Caco-2 (cell line): ENCODE results near the gene SULT1C2. TPM values are rescaled to one million over a fixed set of nuclear protein-coding genes. Genes with fewer than 3 reads are reported as not detected.

Experiments
- BruUV-seq: library from RNA; stranded (reverse); fragments of 400-500 nt; replicated peaks from 2 replicates; lab custom pipeline; 2021; lab: Mats Ljungman, UMichigan
- CTCF ChIA-PET: fragments of 300-600 bp; sonication (Branson Sonifier 250); formaldehyde crosslinking; loops from one replicate; lab custom pipeline; 2022; ENCODE audit warnings: antibody characterized with exemption; lab: Charles Lee
- POLR2A ChIA-PET: fragments of 300-600 bp; sonication (Branson Sonifier 250); formaldehyde crosslinking; loops from one replicate; lab custom pipeline; 2022; ENCODE audit warnings: antibody characterized with exemption; lab: Charles Lee
- DNase-seq, 2 experiments: peaks; one replicate each; pipeline versions ENCODE4 v3.0.0 to v3.0.0-alpha.2; 2020 to 2022
- H3K27me3 ChIP-seq: replicated peaks from 2 replicates; pipeline ENCODE4 v1.6.0; 2011; ENCODE audit warnings: low read length; ENCODE audit not compliant: control insufficient read depth, insufficient read depth
- H3K36me3 ChIP-seq: 2 replicates; pipeline ENCODE4 v1.5.1; 2011; ENCODE audit warnings: low read length; ENCODE audit not compliant: control insufficient read depth, insufficient read depth
- H3K4me1 ChIP-seq: fragments of 250-450 bp; sonication (Bioruptor Pico); 2 replicates; pipeline ENCODE4 v1.5.1; 2020; ENCODE audit warnings: mild to moderate bottlenecking
- H3K4me3 ChIP-seq: 2 replicates; pipeline ENCODE4 v1.5.1; 2011; ENCODE audit warnings: low read depth, mild to moderate bottlenecking, control low read depth, low read length
- H3K9me3 ChIP-seq: fragments of 250-450 bp; sonication (Bioruptor Pico); 2 replicates; pipeline ENCODE4 v1.5.1; 2020; ENCODE audit warnings: mild to moderate bottlenecking, moderate library complexity
- H3K27ac Mint-ChIP-seq: one replicate; pipeline ENCODE4 v1.8.0; 2022; ENCODE audit warnings: mixed read lengths; ENCODE audit not compliant: unreplicated experiment
- H3K27me3 Mint-ChIP-seq: one replicate; pipeline ENCODE4 v1.8.0; 2022; ENCODE audit warnings: mixed read lengths; ENCODE audit not compliant: insufficient read depth, unreplicated experiment
- H3K36me3 Mint-ChIP-seq: one replicate; pipeline ENCODE4 v1.8.0; 2022; ENCODE audit warnings: mild to moderate bottlenecking, mixed read lengths; ENCODE audit not compliant: insufficient read depth, unreplicated experiment
- H3K4me1 Mint-ChIP-seq: one replicate; pipeline ENCODE4 v1.8.0; 2022; ENCODE audit warnings: low read depth, mixed read lengths; ENCODE audit not compliant: unreplicated experiment
- H3K4me3 Mint-ChIP-seq: one replicate; pipeline ENCODE4 v1.8.0; 2022; ENCODE audit warnings: mild to moderate bottlenecking, moderate library complexity, mixed read lengths; ENCODE audit not compliant: unreplicated experiment
- H3K9me3 Mint-ChIP-seq: one replicate; pipeline ENCODE4 v1.8.0; 2022; ENCODE audit warnings: mixed read lengths; ENCODE audit not compliant: unreplicated experiment
- CTCF ChIP-seq, 2 experiments: fragments of 200-600 bp in 1 of 2; IDR thresholded peaks; 1 replicate in 1 of 2; 2 replicates in 1 of 2; pipeline versions ENCODE4 v1.5.1 to v1.8.0; 2011 to 2022; ENCODE audit warnings: antibody characterized with exemption in 1 of 2, control low read depth in 1 of 2, inconsistent platforms in 1 of 2, low read depth in 1 of 2, low read length in 1 of 2, mild to moderate bottlenecking in 1 of 2, moderate library complexity in 1 of 2; ENCODE audit not compliant: insufficient read depth in 1 of 2, severe bottlenecking in 1 of 2, unreplicated experiment in 1 of 2
- intact Hi-C: fragments of 100-400 bp; cut with micrococcal nuclease; formaldehyde crosslinking; loops from one replicate; pipeline ENCODE4 v1.10.0; 2022; ENCODE audit not compliant: unreplicated experiment
- total RNA-seq: library from RNA; stranded (reverse); gene quantifications from 2 replicates; pipeline ENCODE4 v1.2.3, GENCODE V29; 2022

Gene SULT1C2
- total RNA-seq, 1 experiment from 2014 or later: 0.86 TPM

GRCh38 chr2:108324531-108325255, 36.0 kb downstream of the SULT1C2 start:
- DNase-seq: no peak
- Histone ChIP-seq H3K4me1 (no peaks in the 10 kb centered on the region), H3K9me3 (no peaks in the 10 kb centered on the region), H3K36me3 (no peaks in the 10 kb centered on the region), H3K27me3 (no peaks in the 10 kb centered on the region; the same call in 1 of the 2 replicates), H3K4me3 (no peak overlapping the region)
- CTCF ChIA-PET: no interaction called here
- no peak for TF ChIP-seq CTCF (IDR thresholded peaks at IDR 0.05; ENCODE audit: insufficient read depth in 1 of 2, low read depth in 1 of 2, low read length in 1 of 2, severe bottlenecking in 1 of 2, unreplicated experiment in 1 of 2)
- no TSS peak for BruUV-seq
- Mint-ChIP-seq H3K27ac (no peak overlapping the region), H3K27me3 (no peaks in the 10 kb centered on the region), H3K9me3 (no peaks in the 10 kb centered on the region), H3K36me3 (no peaks in the 10 kb centered on the region), H3K4me3 (no peak overlapping the region), H3K4me1 (peaks cover 12% of the 10 kb centered on the region)
- POLR2A ChIA-PET: no interaction called here
- intact Hi-C loops: no loop called here

GRCh38 chr2:108325756-108326155, 37.1 kb downstream of the SULT1C2 start:
- no TSS peak for BruUV-seq
- POLR2A ChIA-PET: no interaction called here
- Mint-ChIP-seq H3K27me3 (no peaks in the 10 kb centered on the region), H3K36me3 (no peaks in the 10 kb centered on the region), H3K4me3 (no peak overlapping the region), H3K27ac (no peak overlapping the region), H3K9me3 (peaks cover 6% of the 10 kb centered on the region), H3K4me1 (peaks cover 12% of the 10 kb centered on the region)
- Histone ChIP-seq H3K4me1 (no peaks in the 10 kb centered on the region), H3K27me3 (no peaks in the 10 kb centered on the region), H3K4me3 (no peak overlapping the region), H3K9me3 (no peaks in the 10 kb centered on the region), H3K36me3 (no peaks in the 10 kb centered on the region)
- intact Hi-C loops: no loop called here
- no peak for TF ChIP-seq CTCF (IDR thresholded peaks at IDR 0.05; ENCODE audit: insufficient read depth in 1 of 2, low read depth in 1 of 2, low read length in 1 of 2, severe bottlenecking in 1 of 2, unreplicated experiment in 1 of 2)
- no peak for DNase-seq
- CTCF ChIA-PET: no interaction called here

GRCh38 chr2:108329771-108330170, 41.1 kb downstream of the SULT1C2 start:
- no peak overlapping the region for H3K27ac Mint-ChIP-seq
- intact Hi-C loops: no loop called here
- no peak overlapping the region for H3K4me3 Mint-ChIP-seq
- Histone ChIP-seq H3K4me3 (no peak overlapping the region), H3K9me3 (no peaks in the 10 kb centered on the region), H3K36me3 (no peaks in the 10 kb centered on the region), H3K27me3 (no peaks in the 10 kb centered on the region), H3K4me1 (no peaks in the 10 kb centered on the region)
- POLR2A ChIA-PET: no interaction called here
- peaks cover 9% of the 10 kb centered on the region for H3K9me3 Mint-ChIP-seq
- DNase-seq: no peak
- no TSS peak for BruUV-seq
- no peaks in the 10 kb centered on the region for H3K36me3 Mint-ChIP-seq
- TF ChIP-seq CTCF (IDR thresholded peaks at IDR 0.05; ENCODE audit: insufficient read depth in 1 of 2, low read depth in 1 of 2, low read length in 1 of 2, severe bottlenecking in 1 of 2, unreplicated experiment in 1 of 2): no peak
- H3K4me1 Mint-ChIP-seq: no peaks in the 10 kb centered on the region
- CTCF ChIA-PET: no interaction called here
- no peaks in the 10 kb centered on the region for H3K27me3 Mint-ChIP-seq
